Activated CD8-positive, alpha-beta T cell treated with anti-CD3 and anti-CD28 coated beads for 36 hours (primary cell): ENCODE data around the gene CAVIN2. TPM values are rescaled to one million over a fixed set of nuclear protein-coding genes. Genes with fewer than 3 reads are reported as not detected.

Source experiments
- ATAC-seq: fragments of 200-7000 bp; cut with Tn5 transposase; one replicate; pipeline ENCODE4 v1.10.0; 2021; ENCODE audit warnings: mild to moderate bottlenecking, moderate library complexity
- CTCF ChIA-PET: fragments of 350-600 bp; sonication (Branson Sonifier 250); formaldehyde crosslinking; loops from one replicate; lab custom pipeline; 2021; ENCODE audit warnings: antibody characterized with exemption; lab: Charles Lee
- POLR2A ChIA-PET: fragments of 350-600 bp; sonication (Branson Sonifier 250); formaldehyde crosslinking; loops from one replicate; lab custom pipeline; 2021; ENCODE audit warnings: antibody characterized with exemption; lab: Charles Lee
- DNase-seq: peaks from one replicate; pipeline ENCODE4 v3.0.0-alpha.2; 2020
- H3K27ac Mint-ChIP-seq: one replicate; pipeline ENCODE4 v1.8.0; 2021; ENCODE audit warnings: mild to moderate bottlenecking, mixed read lengths
- H3K27me3 Mint-ChIP-seq: one replicate; pipeline ENCODE4 v1.8.0; 2021; ENCODE audit warnings: mixed read lengths
- H3K36me3 Mint-ChIP-seq: one replicate; pipeline ENCODE4 v1.8.0; 2021; ENCODE audit warnings: low read depth, mixed read lengths
- H3K4me1 Mint-ChIP-seq: one replicate; pipeline ENCODE4 v1.8.0; 2021; ENCODE audit warnings: low read depth, mixed read lengths
- H3K4me3 Mint-ChIP-seq: one replicate; pipeline ENCODE4 v1.8.0; 2021; ENCODE audit warnings: mild to moderate bottlenecking, moderate library complexity, mixed read lengths
- H3K9me3 Mint-ChIP-seq: one replicate; pipeline ENCODE4 v1.8.0; 2021; ENCODE audit warnings: mixed read lengths
- intact Hi-C: fragments of 100-400 bp; cut with micrococcal nuclease; formaldehyde crosslinking; loops from one replicate; pipeline ENCODE4 v1.10.0; 2022
- total RNA-seq, 2 experiments: library from RNA; stranded (reverse); gene quantifications; one replicate each; pipeline ENCODE4 v1.2.3, GENCODE V29; 2021
- TF ChIP-seq, protein P1 (sequence below): fragments of 200-600 bp; IDR thresholded peaks from one replicate; pipeline ENCODE4 v1.8.0; 2022; ENCODE audit warnings: antibody characterized with exemption, mild to moderate bottlenecking

CAVIN2 gene
- total RNA-seq, 2 experiments from 2014 or later = not detected

DNA sequence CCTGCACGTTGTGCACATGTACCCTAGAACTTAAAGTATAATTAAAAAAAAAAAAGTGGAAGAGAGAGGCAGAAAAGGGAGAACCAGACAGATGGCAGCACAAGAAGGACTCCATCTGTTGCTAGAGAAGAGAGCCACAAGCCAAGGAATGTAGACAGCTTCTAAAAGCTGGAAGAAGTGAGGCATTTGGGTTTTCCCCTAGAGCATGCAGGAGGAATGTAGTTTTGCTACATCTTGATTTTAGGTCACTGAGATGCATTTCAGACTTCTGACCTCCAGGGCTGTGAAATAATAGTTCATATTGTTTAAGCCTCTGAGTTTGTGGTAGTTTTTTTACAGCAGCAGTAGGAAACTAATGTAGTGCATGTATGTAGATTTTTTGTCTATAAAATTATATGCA, 46.0 kb downstream of the CAVIN2 start:
- Mint-ChIP-seq H3K4me3 (no peak overlapping the region), H3K27me3 (peaks cover 4% of the 10 kb centered on the region), H3K9me3 (no peaks in the 10 kb centered on the region), H3K27ac (no peak overlapping the region), H3K36me3 (no peaks in the 10 kb centered on the region), H3K4me1 (no peaks in the 10 kb centered on the region)
- intact Hi-C loops = no loop called here
- DNase-seq = no peak
- POLR2A ChIA-PET = no interaction called here
- TF ChIP-seq, protein P1, sequence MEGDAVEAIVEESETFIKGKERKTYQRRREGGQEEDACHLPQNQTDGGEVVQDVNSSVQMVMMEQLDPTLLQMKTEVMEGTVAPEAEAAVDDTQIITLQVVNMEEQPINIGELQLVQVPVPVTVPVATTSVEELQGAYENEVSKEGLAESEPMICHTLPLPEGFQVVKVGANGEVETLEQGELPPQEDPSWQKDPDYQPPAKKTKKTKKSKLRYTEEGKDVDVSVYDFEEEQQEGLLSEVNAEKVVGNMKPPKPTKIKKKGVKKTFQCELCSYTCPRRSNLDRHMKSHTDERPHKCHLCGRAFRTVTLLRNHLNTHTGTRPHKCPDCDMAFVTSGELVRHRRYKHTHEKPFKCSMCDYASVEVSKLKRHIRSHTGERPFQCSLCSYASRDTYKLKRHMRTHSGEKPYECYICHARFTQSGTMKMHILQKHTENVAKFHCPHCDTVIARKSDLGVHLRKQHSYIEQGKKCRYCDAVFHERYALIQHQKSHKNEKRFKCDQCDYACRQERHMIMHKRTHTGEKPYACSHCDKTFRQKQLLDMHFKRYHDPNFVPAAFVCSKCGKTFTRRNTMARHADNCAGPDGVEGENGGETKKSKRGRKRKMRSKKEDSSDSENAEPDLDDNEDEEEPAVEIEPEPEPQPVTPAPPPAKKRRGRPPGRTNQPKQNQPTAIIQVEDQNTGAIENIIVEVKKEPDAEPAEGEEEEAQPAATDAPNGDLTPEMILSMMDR = no peak
- CTCF ChIA-PET = interaction anchor here (1.4 to 3.5 kb wide), 3 partner anchors 12 to 362 kb away, joined by 3 to 15 read pairs (median 9); no protein-coding TSS in a partner anchor
- ATAC-seq = no peak

DNA sequence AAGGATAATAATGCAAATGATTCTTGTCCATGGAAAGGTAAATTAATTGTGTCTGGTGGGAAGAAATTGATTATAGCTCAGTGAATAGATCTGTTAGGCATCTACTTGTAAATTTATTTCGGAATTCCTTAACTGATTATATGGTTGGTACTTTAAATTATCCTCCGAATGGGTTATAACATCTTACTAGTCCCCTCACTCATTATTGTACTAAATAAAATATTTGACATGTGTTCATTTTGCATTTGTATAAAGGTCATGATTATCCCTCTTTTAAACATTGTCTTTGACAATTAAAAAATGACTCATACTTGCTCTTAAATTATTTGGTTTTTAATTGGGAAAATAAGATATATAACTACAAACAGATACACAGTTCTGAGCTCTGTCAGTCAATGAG, 47.4 kb downstream of the CAVIN2 start:
- intact Hi-C loops = loop anchor here (10.0 kb wide), 1 partner anchor 245 kb away; no protein-coding TSS in a partner anchor

DNA sequence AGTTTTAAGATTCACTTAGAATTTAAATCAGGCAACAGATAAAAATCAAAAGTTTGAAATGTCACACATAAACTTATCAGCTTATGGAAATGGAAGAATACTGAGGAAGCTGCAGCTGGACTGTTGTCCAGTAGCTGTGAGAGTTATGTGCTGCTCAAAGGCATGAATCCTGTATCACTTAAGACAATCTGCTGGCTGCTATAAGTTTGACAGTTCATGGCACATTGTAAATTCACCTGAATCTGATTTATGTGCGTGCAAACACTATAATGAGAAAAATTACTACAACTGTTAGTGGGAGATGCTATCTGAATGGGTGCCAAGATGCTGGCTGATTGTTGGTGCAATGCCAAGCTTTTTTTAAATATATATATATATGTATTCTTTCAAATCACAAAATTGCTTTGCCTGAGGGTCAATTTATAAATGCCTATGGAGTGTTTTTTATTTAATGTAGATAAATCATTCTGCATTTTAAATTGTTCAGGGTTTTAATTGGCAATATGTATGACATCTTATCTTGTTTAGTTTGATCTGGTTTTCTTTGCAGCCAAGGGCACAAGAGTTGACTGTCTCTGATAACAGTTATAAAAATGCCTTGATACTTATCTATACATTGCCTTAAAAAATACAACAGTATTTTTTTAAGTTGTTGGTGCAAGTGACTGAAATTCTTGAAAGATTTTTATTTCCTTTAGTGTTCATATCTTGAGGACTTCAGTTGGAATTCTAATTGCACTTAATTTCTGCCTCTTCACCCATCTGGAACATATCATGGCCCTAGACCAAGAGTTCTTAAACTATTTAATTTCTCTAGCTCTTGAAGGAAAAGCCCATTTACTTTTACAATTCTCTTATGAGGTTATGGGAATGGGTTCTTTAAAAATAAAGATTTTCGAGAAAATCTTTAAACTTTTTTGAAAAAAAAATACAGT, 48.7 kb downstream of the CAVIN2 start:
- Mint-ChIP-seq H3K9me3 (no peaks in the 10 kb centered on the region), H3K4me1 (no peaks in the 10 kb centered on the region), H3K4me3 (no peak overlapping the region), H3K27me3 (peaks cover 3% of the 10 kb centered on the region), H3K36me3 (no peaks in the 10 kb centered on the region), H3K27ac (no peak overlapping the region)
- ChIA-PET POLR2A (no interaction called here), CTCF (interaction anchor here (1.3 to 1.4 kb wide), 2 partner anchors 14 to 364 kb away, joined by 3 read pairs; no protein-coding TSS in a partner anchor)
- TF ChIP-seq, protein P1 = no peak
- DNase-seq = no peak
- intact Hi-C loops = loop anchor here (10.0 kb wide), 1 partner anchor 243 kb away; no protein-coding TSS in a partner anchor
- no peak for ATAC-seq

More for the DNA sequence above, 47.4 kb downstream of the CAVIN2 start:
- ChIA-PET CTCF (no interaction called here), POLR2A (no interaction called here)
- Mint-ChIP-seq H3K4me1 (no peaks in the 10 kb centered on the region), H3K27ac (no peak overlapping the region), H3K9me3 (no peaks in the 10 kb centered on the region), H3K36me3 (no peaks in the 10 kb centered on the region), H3K4me3 (no peak overlapping the region), H3K27me3 (peaks cover 4% of the 10 kb centered on the region)
- DNase-seq (no peak), ATAC-seq (no peak)
- TF ChIP-seq, protein P1 = no peak

DNA sequence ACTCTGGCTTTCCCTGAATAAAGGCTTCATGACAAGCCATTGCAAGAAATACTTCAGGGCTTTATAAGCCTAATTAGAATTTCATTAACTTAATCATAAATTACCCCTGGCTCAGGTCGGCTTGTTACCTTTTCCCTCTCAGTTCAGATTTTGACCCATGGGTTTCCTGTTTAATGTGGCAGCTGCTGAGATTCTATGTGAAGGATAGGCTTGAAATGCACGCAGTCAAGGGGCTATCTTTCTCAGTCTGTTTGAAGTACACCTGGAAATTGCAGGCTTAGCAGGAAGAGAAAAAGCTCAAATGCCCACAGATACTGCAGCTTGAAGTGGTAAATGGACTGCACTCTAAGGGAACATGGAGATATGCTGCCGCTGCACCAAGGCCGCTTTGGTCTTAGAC, 49.4 kb downstream of the CAVIN2 start:
- Mint-ChIP-seq H3K9me3 (no peaks in the 10 kb centered on the region), H3K4me1 (no peaks in the 10 kb centered on the region), H3K27me3 (peaks cover 5% of the 10 kb centered on the region), H3K4me3 (no peak overlapping the region), H3K36me3 (no peaks in the 10 kb centered on the region), H3K27ac (no peak overlapping the region)
- ChIA-PET CTCF (interaction anchor here (1.3 to 1.4 kb wide), 2 partner anchors 15 to 364 kb away, joined by 3 read pairs; no protein-coding TSS in a partner anchor), POLR2A (no interaction called here)
- DNase-seq (no peak), ATAC-seq (no peak)
- intact Hi-C loops = loop anchor here (10.0 kb wide), 1 partner anchor 243 kb away; no protein-coding TSS in a partner anchor
- TF ChIP-seq, protein P1 = no peak

DNA sequence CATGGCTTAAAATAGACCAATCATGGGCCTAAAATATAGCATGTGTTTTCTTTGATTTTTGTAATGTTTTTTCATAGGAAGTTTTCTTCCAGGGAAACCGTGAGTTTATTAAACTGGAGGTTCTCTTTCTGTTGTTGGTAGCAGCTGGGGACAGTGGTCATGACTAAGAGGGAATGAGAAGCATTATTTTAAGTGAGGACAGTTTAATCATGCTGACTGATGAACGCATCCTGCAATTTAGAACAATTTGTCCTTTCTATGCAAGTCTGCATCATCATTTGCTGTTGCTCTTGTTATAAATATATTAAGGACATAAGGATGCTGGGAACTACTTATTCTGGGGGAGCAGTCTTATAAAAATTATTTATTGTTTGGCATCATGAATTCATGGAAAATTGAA, 51.2 kb downstream of the CAVIN2 start:
- ChIA-PET CTCF (no interaction called here), POLR2A (no interaction called here)
- peaks cover 8% of the 10 kb centered on the region for H3K27me3 Mint-ChIP-seq
- DNase-seq (no peak), ATAC-seq (no peak)
- intact Hi-C loops = loop anchor here (10.0 kb wide), 1 partner anchor 241 kb away; no protein-coding TSS in a partner anchor
- TF ChIP-seq, protein P1 = no peak
- H3K4me3 Mint-ChIP-seq = no peak overlapping the region
- H3K27ac Mint-ChIP-seq = no peak overlapping the region
- H3K4me1 Mint-ChIP-seq = no peaks in the 10 kb centered on the region
- no peaks in the 10 kb centered on the region for H3K36me3 Mint-ChIP-seq
- no peaks in the 10 kb centered on the region for H3K9me3 Mint-ChIP-seq
